Testis (tissue), 3 donors: Measurements from ENCODE around the gene ZMIZ1. TPM values are rescaled to one million over a fixed set of nuclear protein-coding genes. Genes with fewer than 3 reads are reported as not detected.

Experiments used
- DNase-seq: peaks from one replicate; pipeline ENCODE4 v3.0.0-alpha.2; 2019
- H3K27ac ChIP-seq, 2 donors: fragments of 200-600 bp; sonication (generic); one replicate each; pipeline ENCODE4 v1.5.1; 2019
- H3K27me3 ChIP-seq: fragments of 200-600 bp; sonication (generic); one replicate; pipeline ENCODE4 v1.5.1; 2019
- H3K36me3 ChIP-seq: fragments of 200-600 bp; sonication (generic); one replicate; pipeline ENCODE4 v1.5.1; 2017; ENCODE audit warnings: low read depth; ENCODE audit errors: missing control alignments
- H3K4me1 ChIP-seq: fragments of 200-600 bp; sonication (generic); one replicate; pipeline ENCODE4 v1.5.1; 2019
- H3K4me3 ChIP-seq, 2 donors: fragments of 200-600 bp; sonication (generic); one replicate each; pipeline ENCODE4 v1.5.1; 2017 to 2019
- H3K9me3 ChIP-seq: fragments of 200-600 bp; sonication (generic); one replicate; pipeline ENCODE4 v1.5.1; 2017
- POLR2A ChIP-seq: fragments of 450-650 bp; IDR thresholded peaks from one replicate; pipeline ENCODE4 v1.6.1; 2017; ENCODE audit warnings: antibody characterized with exemption, mild to moderate bottlenecking, moderate library complexity
- WGBS, 2 donors: methylation state at CpG; one replicate each; pipeline ENCODE4 v1.1.5; 2018; 5-methylcytosine and 5-hydroxymethylcytosine counted together
- intact Hi-C: fragments of 100-400 bp; cut with DNase I; formaldehyde crosslinking; loops from one replicate; pipeline ENCODE4 v1.15.1; 2023; ENCODE audit warnings: low total_unique reads
- polyA plus RNA-seq: library from polyadenylated mRNA; stranded (reverse); fragments of 350-450 nt; fragmentation: Illumina TruSeq; extraction: RNeasy Lipid Tissue Mini Kit (QIAGEN cat#74804); gene quantifications from one replicate; pipeline ENCODE4 v1.2.3, GENCODE V29; 2014; ENCODE audit warnings: low read depth, low replicate concordance; ENCODE audit not compliant: insufficient read depth
- total RNA-seq, 2 donors: library from RNA; depleted of rRNA; stranded (reverse); fragments of >200 nt; gene quantifications; one replicate each; pipeline ENCODE4 v1.2.3, GENCODE V29; 2016
- TF ChIP-seq, protein P1 (sequence below), 3 experiments: fragments of 450-650 bp in 2 of 3; fragments of 200-600 bp in 1 of 3; sonication (generic) in 1 of 3; IDR thresholded peaks; one replicate each; pipeline ENCODE4 v1.5.1; 2016 to 2019; ENCODE audit warnings: antibody characterized with exemption in 3 of 3, mild to moderate bottlenecking in 2 of 3, moderate library complexity in 1 of 3

ZMIZ1 gene
- total and polyA plus RNA-seq, 3 donors from 2014 or later = 15.2 to 22.0 (median 18.8) TPM

DNA sequence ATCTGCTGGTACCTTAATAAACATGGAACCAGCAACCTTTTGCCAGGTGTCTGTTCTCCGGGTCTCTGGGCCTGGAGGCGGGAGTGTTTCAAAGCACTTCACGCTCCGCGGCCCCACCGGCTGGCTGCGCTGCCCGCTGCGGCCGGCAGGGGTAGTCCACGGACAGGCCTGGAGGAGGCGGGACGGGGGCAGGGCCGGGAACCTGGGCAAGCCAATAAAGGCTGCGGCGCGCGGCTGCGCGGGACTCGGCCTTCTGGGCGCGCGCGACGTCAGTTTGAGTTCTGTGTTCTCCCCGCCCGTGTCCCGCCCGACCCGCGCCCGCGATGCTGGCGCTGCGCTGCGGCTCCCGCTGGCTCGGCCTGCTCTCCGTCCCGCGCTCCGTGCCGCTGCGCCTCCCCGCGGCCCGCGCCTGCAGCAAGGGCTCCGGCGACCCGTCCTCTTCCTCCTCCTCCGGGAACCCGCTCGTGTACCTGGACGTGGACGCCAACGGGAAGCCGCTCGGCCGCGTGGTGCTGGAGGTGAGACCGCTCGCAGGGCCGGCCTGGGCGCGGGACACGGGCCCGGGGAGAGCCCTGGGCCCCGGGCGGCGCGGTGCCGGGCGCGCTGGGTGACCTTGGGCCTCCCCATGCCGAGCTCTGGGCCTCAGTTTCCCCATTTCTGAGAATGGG is 278.6 kb downstream of the ZMIZ1 start, which contains the start of gene PPIF:
Gene PPIF, plus strand, starts transcription at position 244 of the 668 bp plus-strand sequence. Its CDS starts 80 bp downstream, at position 324.
- Histone ChIP-seq H3K36me3 (no peaks in the 10 kb centered on the region), H3K9me3 (no peaks in the 10 kb centered on the region), H3K4me3 (peak within 1 kb of the TSS; percentile 85 to 87), H3K27me3 (no peaks in the 10 kb centered on the region), H3K4me1 (peaks cover 24% of the 10 kb centered on the region), H3K27ac (peak within 1 kb of the TSS; percentile 63 to 88)
- intact Hi-C loops = no loop called here
- TF ChIP-seq, protein P1, sequence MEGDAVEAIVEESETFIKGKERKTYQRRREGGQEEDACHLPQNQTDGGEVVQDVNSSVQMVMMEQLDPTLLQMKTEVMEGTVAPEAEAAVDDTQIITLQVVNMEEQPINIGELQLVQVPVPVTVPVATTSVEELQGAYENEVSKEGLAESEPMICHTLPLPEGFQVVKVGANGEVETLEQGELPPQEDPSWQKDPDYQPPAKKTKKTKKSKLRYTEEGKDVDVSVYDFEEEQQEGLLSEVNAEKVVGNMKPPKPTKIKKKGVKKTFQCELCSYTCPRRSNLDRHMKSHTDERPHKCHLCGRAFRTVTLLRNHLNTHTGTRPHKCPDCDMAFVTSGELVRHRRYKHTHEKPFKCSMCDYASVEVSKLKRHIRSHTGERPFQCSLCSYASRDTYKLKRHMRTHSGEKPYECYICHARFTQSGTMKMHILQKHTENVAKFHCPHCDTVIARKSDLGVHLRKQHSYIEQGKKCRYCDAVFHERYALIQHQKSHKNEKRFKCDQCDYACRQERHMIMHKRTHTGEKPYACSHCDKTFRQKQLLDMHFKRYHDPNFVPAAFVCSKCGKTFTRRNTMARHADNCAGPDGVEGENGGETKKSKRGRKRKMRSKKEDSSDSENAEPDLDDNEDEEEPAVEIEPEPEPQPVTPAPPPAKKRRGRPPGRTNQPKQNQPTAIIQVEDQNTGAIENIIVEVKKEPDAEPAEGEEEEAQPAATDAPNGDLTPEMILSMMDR (IDR thresholded peaks at IDR 0.05) = peak; percentile 98 to 99 (median 99)
- no peak for TF ChIP-seq POLR2A
- peak; percentile 97 for DNase-seq
- WGBS, 2 donors = 1% methylated on average over 29 to 57 of the region's 77 CpGs

DNA sequence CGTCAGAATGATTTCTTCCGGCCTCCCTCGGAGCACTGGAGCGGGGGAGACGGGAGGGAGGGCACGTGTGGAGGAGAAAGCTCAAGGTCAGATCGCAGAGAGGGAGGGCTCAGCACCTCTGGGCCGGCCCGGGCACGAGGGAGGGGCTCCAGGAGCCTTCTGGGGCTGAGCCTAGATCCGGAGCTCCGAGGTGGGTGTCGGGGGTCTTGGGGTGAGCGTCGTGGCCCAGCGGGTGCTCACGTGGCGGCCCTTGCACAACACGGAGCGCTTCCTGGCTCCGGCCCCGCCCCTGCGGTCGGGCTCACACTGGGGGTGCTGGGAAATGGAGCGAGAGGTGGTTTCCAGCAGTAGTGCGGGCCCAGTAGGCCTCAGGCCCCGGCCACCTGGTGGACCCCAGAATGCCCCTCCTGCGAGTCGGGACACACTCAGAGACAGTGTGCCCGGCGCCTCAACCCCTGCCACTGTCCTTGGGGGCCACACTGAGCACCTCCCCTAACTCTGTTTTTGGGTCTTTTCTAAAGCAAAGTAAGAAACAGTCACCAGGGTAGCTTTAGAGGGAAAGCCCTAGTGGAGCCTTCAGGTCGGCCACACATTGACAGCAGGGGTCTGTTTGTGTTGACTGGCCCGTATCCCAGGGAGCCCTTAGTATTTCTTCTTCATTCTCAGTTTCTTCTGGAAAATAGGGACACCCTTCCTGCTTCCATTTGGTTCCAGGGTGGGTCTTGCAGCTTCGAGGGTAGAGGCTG is 279.3 kb downstream of the ZMIZ1 start:
- 7 to 27% methylated on average over 8 to 34 of the region's 34 CpGs for WGBS, 2 donors
- H3K27ac ChIP-seq = peak overlapping the region; percentile 63 to 88
- peak overlapping the region; percentile 85 to 87 for H3K4me3 ChIP-seq
- DNase-seq = peak; percentile 64
- H3K27me3 ChIP-seq = no peaks in the 10 kb centered on the region
- TF ChIP-seq POLR2A = no peak
- TF ChIP-seq, protein P1 (IDR thresholded peaks at IDR 0.05) = peak in 1 of 3 experiments; percentile 9
- intact Hi-C loops = no loop called here
- peaks cover 24% of the 10 kb centered on the region for H3K4me1 ChIP-seq
- H3K9me3 ChIP-seq = no peaks in the 10 kb centered on the region
- H3K36me3 ChIP-seq = no peaks in the 10 kb centered on the region

DNA sequence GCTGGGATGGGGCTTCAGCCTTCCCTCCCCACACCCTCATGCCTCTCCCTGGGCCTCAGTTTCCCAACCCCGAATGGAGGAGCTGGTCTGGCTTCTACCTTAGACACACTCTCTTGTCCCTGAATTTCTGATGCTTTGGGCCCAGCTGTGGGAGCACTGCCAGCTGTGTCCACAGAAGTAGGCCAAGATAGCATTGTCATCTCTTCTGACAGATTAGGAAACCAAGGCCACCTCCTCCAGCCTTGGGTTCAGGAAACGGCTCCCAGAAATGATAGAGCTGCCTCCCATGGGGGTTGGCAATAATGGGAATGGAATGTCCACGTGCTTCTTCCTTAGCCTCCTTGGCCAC is 279.8 kb downstream of the ZMIZ1 start:
- H3K4me1 ChIP-seq = peaks cover 24% of the 10 kb centered on the region
- H3K4me3 ChIP-seq = peak overlapping the region in 1 of 2 donors; percentile 85
- intact Hi-C loops = no loop called here
- DNase-seq = no peak
- H3K27ac ChIP-seq = peak overlapping the region; percentile 63 to 88
- H3K36me3 ChIP-seq = no peaks in the 10 kb centered on the region
- WGBS, 2 donors = 44 to 68% methylated on average over 3 of the region's 3 CpGs
- TF ChIP-seq, protein P1 (IDR thresholded peaks at IDR 0.05) = no peak
- no peak for TF ChIP-seq POLR2A
- no peaks in the 10 kb centered on the region for H3K9me3 ChIP-seq
- H3K27me3 ChIP-seq = no peaks in the 10 kb centered on the region

DNA sequence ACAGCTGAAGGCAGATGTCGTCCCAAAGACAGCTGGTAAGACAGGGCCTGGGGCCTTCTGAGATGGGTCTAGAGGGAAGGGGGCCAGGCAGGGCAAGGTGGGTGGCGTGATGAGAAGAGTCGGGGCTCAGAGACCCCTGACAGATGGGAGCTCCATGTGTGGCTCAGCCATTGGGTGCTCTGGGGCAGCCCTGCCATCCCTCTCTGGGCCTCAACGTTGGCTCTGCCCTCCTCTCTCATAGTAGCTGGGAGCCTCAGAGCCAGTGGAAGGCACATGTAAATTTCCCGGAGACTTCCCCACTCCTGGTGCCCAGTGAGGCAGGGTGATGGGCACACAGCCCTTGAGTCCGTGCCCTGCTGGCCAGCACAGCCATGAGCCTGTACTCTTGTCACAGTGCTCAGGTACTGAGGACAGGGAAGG is 280.3 kb downstream of the ZMIZ1 start:
- 67 to 93% methylated on average over 4 to 6 of the region's 6 CpGs for WGBS, 2 donors
- Histone ChIP-seq H3K27me3 (no peaks in the 10 kb centered on the region), H3K4me3 (no peak overlapping the region), H3K4me1 (peaks cover 24% of the 10 kb centered on the region), H3K9me3 (no peaks in the 10 kb centered on the region), H3K36me3 (no peaks in the 10 kb centered on the region), H3K27ac (peak overlapping the region in 1 of 2 donors; percentile 63)
- DNase-seq = peak; percentile 12
- intact Hi-C loops = no loop called here
- TF ChIP-seq, protein P1 (IDR thresholded peaks at IDR 0.05) = no peak
- no peak for TF ChIP-seq POLR2A
